Activated gamma-delta T cell treated with anti-CD3 and anti-CD28 coated beads, Interleukin-2, amount 50 U/mL, for 16 hours (primary cell): ENCODE measurements around the gene CHN2.

ENCODE experiments used
- DNase-seq: peaks from one replicate; pipeline ENCODE4 v3.0.0-alpha.2; 2020; ENCODE audit warnings: low read depth

CHN2 gene

GRCh38 chr7:29469976-29470557 lies 275.5 kb downstream of the CHN2 start:
- DNase-seq = no peak

DNA sequence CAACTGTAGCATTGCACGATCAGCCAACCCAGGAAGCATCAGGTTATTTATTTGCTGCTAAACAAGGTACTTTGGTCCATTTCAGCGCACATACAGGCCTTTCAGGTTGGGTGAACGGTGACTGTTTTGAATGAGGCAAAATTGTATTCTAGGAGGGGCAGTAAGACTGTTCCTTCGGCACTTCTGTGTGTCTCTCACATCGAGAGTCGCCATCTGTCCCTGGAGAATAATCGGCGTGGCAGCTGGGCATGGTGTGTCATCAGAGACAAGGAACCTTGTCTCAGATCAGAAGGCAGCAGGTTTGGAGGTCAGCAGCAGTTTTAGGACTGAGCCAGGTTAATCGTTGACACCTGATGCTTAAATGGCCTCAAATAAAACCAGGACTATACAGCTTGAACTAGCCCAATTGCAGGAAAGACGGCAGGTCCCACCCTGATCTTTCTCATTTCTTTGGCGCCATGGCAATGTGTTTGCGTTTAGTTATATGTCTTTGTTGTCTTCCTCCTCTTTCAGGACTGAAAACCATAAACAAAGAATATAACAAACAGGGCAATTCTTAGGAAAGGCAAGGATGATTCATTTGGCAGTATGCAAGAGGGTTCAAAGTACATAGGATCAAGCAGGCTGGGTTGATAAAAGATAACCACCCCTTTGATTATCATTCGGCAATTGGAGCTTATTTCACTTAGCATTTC lies 277.0 kb downstream of the CHN2 start:
- no peak for DNase-seq

GRCh38 chr7:29476916-29477315 lies 282.3 kb downstream of the CHN2 start:
- DNase-seq = no peak

DNA sequence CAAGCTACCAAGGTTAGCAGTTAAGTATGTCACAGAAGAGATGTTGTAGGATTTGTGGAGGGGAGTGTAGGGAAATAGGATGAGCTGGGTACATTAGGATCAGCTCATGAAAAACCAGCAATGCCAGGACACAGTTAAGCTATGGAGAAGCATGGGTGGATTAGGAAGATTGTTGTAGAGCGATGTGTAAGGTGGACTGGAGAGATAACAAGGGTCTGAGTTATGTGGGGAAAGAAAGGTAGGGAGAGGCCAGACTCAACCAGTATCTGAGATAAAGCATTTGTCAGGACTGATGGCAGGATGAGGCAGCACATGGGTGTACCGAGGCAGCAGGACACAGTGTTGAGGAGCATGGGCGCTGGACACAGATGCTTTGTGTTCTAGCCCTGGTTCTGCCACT lies 283.7 kb downstream of the CHN2 start:
- no peak for DNase-seq

DNA sequence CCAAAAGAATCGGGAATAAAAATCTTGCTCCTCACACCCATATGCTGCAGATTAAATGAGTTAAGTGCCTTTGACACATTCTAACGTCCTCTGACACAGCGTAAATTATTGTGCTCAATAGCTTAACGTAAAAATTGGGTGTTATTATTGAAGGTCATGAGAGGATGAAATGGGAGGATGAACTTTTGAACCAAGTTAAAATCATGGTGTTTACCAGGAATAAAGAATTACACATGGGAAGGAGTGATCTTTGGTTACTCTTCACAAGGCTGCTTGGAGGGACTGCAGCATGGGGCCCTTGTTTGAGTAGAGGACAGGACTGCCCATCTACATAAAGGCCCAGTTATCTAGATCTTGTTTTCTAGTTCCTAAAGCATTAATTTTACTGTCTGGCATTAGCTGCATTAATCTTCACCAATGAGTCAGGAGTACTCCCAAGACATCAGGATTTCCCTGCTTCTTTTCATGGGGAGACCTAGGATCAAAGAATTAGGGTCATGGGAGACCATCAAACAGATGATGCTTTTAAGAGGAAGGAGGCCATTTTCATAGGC lies 284.2 kb downstream of the CHN2 start:
- no peak for DNase-seq

GRCh38 chr7:29479301-29480200 lies 285.0 kb downstream of the CHN2 start:
- no peak for DNase-seq

DNA sequence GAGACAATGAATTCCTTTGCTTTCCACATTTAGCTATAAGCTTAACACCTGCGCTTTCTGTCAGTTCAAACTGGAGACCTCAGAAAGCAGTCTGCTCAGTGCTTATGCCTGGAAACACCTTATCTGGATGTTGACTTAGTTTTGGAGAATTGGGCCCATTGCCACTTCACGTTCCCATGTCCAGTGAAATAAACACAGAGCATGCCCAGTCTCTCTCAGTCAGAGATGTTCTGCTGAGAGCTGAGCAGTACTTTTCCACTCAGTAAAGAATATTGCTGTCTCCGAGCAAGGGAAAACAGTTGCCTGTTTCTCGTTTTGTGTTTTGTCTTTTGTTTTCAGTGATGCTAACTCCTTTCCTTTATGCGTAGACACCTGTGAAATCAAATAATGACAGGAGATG lies 285.9 kb downstream of the CHN2 start:
- DNase-seq = no peak

DNA sequence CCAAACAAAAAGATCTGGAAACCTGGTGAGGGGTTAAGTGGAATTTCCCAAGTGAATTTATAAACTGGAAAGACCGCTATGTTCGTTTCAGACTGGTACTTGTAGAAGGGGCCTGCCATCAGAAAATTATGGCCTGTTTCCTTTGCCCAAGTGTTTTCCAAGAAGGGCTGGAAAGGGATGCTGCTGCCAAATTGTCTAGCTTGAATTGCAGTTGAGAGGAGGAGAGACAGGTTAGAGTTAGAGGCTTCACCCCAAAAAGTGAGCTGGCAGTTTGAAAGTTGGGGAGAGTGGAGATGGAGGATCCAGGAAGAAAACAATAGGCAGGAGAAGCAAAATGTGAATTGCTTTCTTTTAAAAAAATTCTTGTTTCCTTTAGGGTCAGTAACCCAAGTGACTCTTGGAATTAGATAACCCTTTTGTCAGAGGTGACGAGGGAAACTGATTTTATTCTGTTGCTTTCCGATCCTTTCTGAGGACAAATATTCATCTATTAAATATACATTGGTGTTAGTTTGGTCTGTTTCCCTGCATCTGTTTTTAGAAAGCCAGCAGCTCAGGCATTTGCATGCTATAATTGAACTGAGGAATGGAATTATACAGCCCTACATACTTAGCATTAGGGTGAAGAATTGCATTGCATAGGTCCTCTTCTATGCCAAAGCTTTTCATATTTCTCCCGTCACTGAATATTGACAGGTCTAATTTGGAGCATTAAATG lies 286.5 kb downstream of the CHN2 start:
- DNase-seq = no peak

- DNase-seq = no peak
Observed at GRCh38 chr7:29482056-29482455, 287.5 kb downstream of the CHN2 start.

- DNase-seq = no peak
Observed at GRCh38 chr7:29483219-29484104, 288.9 kb downstream of the CHN2 start.

GRCh38 chr7:29484280-29484679 lies 289.7 kb downstream of the CHN2 start:
- DNase-seq = no peak

GRCh38 chr7:29485339-29486190 lies 291.0 kb downstream of the CHN2 start:
- DNase-seq = no peak

DNA sequence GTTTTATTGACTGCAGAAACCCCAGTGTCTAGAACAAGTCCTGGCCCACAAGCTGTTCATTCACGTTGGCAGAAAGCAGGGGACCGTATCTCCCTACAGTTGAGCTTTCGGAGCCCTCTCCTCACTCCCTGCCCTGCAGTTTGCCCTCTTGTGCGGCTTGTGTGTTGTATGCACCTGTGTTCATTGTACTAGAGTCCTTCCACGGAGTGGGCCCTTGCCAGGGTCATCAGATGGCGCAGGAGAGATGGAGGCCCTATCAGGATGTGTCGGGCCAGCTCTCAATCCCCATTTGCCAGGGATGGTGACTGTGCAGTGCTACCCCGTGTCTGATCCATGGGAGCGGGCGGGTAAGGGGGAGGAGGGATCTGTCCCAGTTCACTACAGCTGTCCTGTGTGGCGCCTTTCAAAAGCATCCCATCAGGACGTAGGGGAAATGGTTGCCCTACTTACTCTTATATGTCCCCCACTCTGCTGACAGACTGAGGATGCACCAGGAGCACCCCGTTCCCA lies 291.7 kb downstream of the CHN2 start:
- no peak for DNase-seq

DNA sequence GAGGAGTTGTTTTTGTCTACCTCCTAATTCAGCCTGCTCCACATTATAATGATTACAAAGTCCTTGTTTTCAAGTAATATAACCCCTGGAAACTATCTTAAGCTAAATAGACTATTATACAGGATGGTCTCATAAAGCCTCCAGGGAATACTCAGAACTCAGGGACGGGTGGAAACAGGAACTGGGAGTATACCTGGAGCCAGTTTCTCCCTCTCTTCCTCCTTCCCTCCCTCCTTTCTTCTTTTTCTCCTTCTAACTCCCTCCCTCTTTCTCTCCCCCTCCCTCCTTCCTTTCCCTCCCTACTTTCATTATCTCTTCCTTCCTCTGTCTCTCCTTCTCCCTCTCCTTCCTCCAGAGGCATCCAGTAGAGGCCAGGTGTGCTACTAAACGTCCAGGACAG lies 292.8 kb downstream of the CHN2 start:
- no peak for DNase-seq

GRCh38 chr7:29488203-29488970 lies 293.8 kb downstream of the CHN2 start:
- DNase-seq = no peak

DNA sequence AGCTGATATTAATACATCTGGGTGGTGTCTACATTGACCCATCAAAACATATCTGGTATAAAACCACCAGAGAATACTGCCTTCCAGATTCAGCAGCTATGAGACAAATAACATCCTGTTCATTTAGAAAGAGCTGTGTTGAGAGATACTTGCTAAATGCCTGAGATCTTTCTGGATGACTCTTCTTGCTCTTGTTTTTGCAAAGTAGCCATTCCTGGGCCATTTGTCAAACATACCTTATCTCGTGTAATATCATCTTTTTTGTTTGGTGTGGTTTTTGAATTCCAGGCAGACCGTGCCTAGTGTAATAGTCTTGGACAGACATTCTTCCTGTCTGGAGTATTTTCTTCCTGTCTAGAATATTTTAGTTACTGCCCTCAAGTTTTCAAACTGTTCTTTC lies 294.4 kb downstream of the CHN2 start:
- DNase-seq = no peak

GRCh38 chr7:29490094-29490607 lies 295.6 kb downstream of the CHN2 start:
- no peak for DNase-seq

GRCh38 chr7:29494350-29494749 lies 299.8 kb downstream of the CHN2 start:
- DNase-seq = no peak

- DNase-seq = no peak
Observed at GRCh38 chr7:29495653-29496052, 301.1 kb downstream of the CHN2 start.
